Measurements from ENCODE around the gene ABHD12B.

- TF ChIP-seq CTCF (IDR thresholded peaks at IDR 0.05; ENCODE audit: insufficient read depth, low read length) (no peak), REST (IDR thresholded peaks at IDR 0.05; ENCODE audit: insufficient replicate concordance, low read depth) (no peak), POLR2AphosphoS5 (IDR thresholded peaks at IDR 0.05; ENCODE audit: low read depth) (no peak), SPI1 (IDR thresholded peaks at IDR 0.05; ENCODE audit: borderline replicate concordance, low read depth) (no peak), GABPA (IDR thresholded peaks at IDR 0.05; ENCODE audit: low read depth) (no peak)
Measured at GRCh38 chr14:50904719-50905118, 32.9 kb downstream of the ABHD12B start.

All from HL-60 (cell line).